SK-N-SH treated with all-trans-retinoic acid at 6 μM for 48 hours (cell line): Measurements from ENCODE around the gene GPR176.

Experiments used
- ARNTL ChIP-seq: fragments of 450-650 bp; formaldehyde crosslinking; IDR thresholded peaks from 2 replicates; pipeline ENCODE4 v1.5.0; 2020; ENCODE audit warnings: low read depth, mild to moderate bottlenecking, moderate library complexity, borderline replicate concordance
- CREB5 ChIP-seq: fragments of 250-450 bp; sonication (Bioruptor Pico); IDR thresholded peaks from 2 replicates; pipeline ENCODE4 v1.5.1; 2020; ENCODE audit warnings: low read depth, mild to moderate bottlenecking, moderate library complexity
- ISL1 ChIP-seq: fragments of 250-450 bp; sonication (Bioruptor Pico); IDR thresholded peaks from 2 replicates; pipeline ENCODE4 v2.1.2; 2022; ENCODE audit warnings: mild to moderate bottlenecking, moderate library complexity
- PPARA ChIP-seq: fragments of 250-450 bp; sonication (Bioruptor Pico); IDR thresholded peaks from 2 replicates; pipeline ENCODE4 v1.5.0; 2020; ENCODE audit warnings: mild to moderate bottlenecking, borderline replicate concordance
- RARB ChIP-seq: fragments of 250-450 bp; sonication (Bioruptor Pico); IDR thresholded peaks from 2 replicates; pipeline ENCODE4 v1.8.0; 2021; ENCODE audit warnings: mild to moderate bottlenecking, moderate library complexity
- SNAI2 ChIP-seq: fragments of 250-450 bp; sonication (Bioruptor Pico); IDR thresholded peaks from 2 replicates; pipeline ENCODE4 v1.5.0; 2020; ENCODE audit warnings: mild to moderate bottlenecking, moderate library complexity
- TCF4 ChIP-seq: fragments of 250-450 bp; sonication (Bioruptor Pico); IDR thresholded peaks from 2 replicates; pipeline ENCODE4 v1.8.0; 2021; ENCODE audit warnings: mild to moderate bottlenecking, moderate library complexity, borderline replicate concordance
- ZFP3 ChIP-seq: fragments of 250-450 bp; sonication (Bioruptor Pico); IDR thresholded peaks from 2 replicates; pipeline ENCODE4 v1.5.0; 2020; ENCODE audit warnings: mild to moderate bottlenecking, moderate library complexity
- ZFP30 ChIP-seq: fragments of 450-650 bp; formaldehyde crosslinking; IDR thresholded peaks from 2 replicates; pipeline ENCODE4 v1.5.0; 2022; ENCODE audit warnings: mild to moderate bottlenecking, moderate library complexity
- ZNF565 ChIP-seq: fragments of 450-650 bp; formaldehyde crosslinking; conservative IDR thresholded peaks from 2 replicates; pipeline ENCODE4 v1.5.0; 2020; ENCODE audit warnings: low read depth, mild to moderate bottlenecking, moderate library complexity
- ZNF8 ChIP-seq: fragments of 450-650 bp; formaldehyde crosslinking; IDR thresholded peaks from 2 replicates; pipeline ENCODE4 v1.5.0; 2020; ENCODE audit warnings: mild to moderate bottlenecking, moderate library complexity
- TF ChIP-seq, protein P1 (sequence below): fragments of 250-450 bp; sonication (Bioruptor Pico); IDR thresholded peaks from 2 replicates; pipeline ENCODE4 v1.8.0; 2020; ENCODE audit warnings: mild to moderate bottlenecking, moderate library complexity, borderline replicate concordance
- TF ChIP-seq, protein P2 (sequence below): fragments of 250-450 bp; sonication (Bioruptor Pico); IDR thresholded peaks from 2 replicates; pipeline ENCODE4 v1.8.0; 2021; ENCODE audit warnings: low read depth, mild to moderate bottlenecking, moderate library complexity, borderline replicate concordance

- TF ChIP-seq ZFP3 (CRISPR knock-in tag) = no peak
- TF ChIP-seq ZFP30 (CRISPR knock-in tag) = no peak
- no peak for TF ChIP-seq RARB (CRISPR knock-in tag)
- TF ChIP-seq, protein P1, sequence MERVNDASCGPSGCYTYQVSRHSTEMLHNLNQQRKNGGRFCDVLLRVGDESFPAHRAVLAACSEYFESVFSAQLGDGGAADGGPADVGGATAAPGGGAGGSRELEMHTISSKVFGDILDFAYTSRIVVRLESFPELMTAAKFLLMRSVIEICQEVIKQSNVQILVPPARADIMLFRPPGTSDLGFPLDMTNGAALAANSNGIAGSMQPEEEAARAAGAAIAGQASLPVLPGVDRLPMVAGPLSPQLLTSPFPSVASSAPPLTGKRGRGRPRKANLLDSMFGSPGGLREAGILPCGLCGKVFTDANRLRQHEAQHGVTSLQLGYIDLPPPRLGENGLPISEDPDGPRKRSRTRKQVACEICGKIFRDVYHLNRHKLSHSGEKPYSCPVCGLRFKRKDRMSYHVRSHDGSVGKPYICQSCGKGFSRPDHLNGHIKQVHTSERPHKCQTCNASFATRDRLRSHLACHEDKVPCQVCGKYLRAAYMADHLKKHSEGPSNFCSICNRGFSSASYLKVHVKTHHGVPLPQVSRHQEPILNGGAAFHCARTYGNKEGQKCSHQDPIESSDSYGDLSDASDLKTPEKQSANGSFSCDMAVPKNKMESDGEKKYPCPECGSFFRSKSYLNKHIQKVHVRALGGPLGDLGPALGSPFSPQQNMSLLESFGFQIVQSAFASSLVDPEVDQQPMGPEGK (CRISPR knock-in tag) = no peak
- TF ChIP-seq, protein P2, sequence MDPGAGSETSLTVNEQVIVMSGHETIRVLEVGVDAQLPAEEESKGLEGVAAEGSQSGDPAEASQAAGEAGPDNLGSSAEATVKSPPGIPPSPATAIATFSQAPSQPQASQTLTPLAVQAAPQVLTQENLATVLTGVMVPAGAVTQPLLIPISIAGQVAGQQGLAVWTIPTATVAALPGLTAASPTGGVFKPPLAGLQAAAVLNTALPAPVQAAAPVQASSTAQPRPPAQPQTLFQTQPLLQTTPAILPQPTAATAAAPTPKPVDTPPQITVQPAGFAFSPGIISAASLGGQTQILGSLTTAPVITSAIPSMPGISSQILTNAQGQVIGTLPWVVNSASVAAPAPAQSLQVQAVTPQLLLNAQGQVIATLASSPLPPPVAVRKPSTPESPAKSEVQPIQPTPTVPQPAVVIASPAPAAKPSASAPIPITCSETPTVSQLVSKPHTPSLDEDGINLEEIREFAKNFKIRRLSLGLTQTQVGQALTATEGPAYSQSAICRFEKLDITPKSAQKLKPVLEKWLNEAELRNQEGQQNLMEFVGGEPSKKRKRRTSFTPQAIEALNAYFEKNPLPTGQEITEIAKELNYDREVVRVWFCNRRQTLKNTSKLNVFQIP (CRISPR knock-in tag) = no peak
- no peak for TF ChIP-seq ISL1
- no peak for TF ChIP-seq ZNF565 (CRISPR knock-in tag)
- TF ChIP-seq TCF4 = no peak
- TF ChIP-seq ARNTL (CRISPR knock-in tag) = no peak
- TF ChIP-seq PPARA (CRISPR knock-in tag) = no peak
- TF ChIP-seq ZNF8 (CRISPR knock-in tag) = no peak
- TF ChIP-seq SNAI2 (CRISPR knock-in tag) = no peak
- no peak for TF ChIP-seq CREB5
Measured at GRCh38 chr15:39931615-39932014, 11.5 kb upstream of the GPR176 start.
